Right lung (tissue), 5 donors: ENCODE data around the gene IL17REL. TPM values are rescaled to one million over a fixed set of nuclear protein-coding genes. Genes with fewer than 3 reads are reported as not detected.
"Not testable (repeated sequence)": the region's sequence is repeated elsewhere in the genome, so short reads cannot be mapped to it uniquely, and the experiment has no call there.

Experiments
- DNase-seq, 2 donors: peaks; one replicate each; pipeline ENCODE4 v3.0.0-alpha.2; 2013
- polyA plus RNA-seq, 5 donors: library from polyadenylated mRNA; unstranded; fragments of 120-200 nt; gene quantifications; one replicate each; pipeline versions ENCODE4 v1.2.1 to v1.2.3, GENCODE V29; 2013; ENCODE audit warnings: inconsistent platforms in 1 of 5, low replicate concordance in 1 of 5; ENCODE audit not compliant: insufficient read length in 5 of 5, insufficient read depth in 1 of 5

Gene IL17REL
- polyA plus RNA-seq, 5 donors = 0.08 to 0.15 (median 0.09) TPM; not detected in 2

DNA sequence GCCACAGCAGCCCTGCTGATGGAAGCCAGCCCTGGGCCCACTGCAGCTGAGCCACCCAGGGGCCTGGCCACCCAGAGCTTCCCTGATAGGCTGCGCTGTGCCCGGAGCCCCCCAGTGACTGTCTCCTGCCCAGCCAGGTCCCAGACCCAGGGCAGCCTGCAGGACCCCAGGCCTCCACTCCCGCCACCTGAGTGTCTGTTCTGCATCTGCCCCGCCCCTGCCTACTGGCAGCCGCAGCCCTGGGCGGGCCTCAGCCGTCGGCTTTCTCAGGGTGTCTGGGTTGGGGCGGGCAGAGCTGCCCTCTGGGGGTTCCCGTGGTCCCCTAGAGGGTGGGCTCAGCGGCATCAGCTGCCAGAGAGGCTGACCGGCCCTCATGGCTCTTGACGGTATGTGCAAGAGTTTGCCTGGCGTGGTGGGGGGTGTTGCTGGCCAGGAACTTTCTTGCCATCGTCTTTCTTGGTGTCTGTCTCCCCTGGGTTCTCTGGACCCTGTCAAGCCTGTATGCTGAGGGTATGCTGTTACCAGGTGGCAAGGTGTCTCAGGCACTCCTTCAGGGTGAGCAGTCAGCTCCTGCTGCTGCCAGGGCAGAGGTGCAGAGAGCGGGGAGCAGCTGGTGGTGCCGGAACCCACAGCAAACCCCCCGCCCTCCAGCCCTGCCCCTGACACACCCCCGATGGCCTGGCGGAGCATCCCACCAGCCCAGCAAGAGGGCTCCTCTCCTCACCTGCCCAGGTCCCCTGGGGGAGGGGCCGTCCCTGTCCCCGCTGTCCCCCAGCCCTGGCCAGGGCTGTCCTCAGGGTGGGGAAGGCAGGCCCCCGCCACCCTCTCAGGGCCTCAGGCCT is 64.2 kb downstream of the IL17REL start:
- no peak for DNase-seq

DNA sequence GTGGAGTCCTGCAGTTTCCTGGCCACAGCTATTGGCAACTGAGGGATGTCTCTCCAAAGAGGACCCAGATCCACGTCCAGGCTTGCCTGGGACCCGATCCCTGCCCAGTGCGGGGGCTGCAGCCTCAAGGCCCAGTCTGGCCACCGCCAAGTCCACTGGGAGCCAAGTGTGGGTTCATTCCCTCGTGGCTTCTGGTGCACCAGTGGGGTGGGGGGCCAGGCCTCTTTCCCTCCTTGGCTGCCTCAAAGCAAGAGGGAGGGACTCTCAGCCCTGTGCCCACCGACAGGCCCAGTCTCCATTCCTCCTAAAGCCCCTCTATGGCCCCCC is 65.3 kb downstream of the IL17REL start:
- DNase-seq = no peak

DNA sequence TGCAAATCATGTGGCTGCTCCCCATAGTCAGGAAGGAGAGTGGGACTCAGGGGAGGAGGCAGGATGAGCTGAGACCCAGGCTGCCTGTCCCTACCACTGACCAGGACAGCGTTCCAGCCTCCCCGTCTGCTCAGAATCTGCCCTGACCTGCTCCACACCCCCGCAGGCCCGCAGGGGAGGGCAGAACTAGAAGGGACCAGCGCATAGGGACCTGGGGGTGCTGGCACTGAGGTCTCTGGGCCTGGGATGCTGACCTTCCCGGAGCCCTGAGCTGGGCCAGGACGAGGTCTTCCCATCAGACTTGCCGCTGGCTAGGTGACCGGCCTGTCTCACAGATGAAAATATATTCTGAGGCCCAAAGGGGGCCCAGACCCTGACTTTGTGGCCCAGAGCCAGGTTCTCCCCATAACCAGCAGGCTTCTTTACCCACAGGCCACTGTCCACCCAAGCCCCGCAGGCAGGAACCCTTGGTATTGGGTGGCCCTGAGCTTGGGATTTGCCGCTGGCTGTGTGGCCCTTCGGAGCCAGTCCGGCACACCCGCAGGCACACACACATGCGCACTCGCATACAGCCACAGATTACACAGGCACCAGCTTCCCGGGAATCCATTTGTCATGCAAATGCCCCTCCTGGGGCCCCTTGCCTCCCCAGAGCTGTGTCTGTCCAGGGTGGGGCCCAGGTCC is 65.8 kb downstream of the IL17REL start:
- no peak for DNase-seq

DNA sequence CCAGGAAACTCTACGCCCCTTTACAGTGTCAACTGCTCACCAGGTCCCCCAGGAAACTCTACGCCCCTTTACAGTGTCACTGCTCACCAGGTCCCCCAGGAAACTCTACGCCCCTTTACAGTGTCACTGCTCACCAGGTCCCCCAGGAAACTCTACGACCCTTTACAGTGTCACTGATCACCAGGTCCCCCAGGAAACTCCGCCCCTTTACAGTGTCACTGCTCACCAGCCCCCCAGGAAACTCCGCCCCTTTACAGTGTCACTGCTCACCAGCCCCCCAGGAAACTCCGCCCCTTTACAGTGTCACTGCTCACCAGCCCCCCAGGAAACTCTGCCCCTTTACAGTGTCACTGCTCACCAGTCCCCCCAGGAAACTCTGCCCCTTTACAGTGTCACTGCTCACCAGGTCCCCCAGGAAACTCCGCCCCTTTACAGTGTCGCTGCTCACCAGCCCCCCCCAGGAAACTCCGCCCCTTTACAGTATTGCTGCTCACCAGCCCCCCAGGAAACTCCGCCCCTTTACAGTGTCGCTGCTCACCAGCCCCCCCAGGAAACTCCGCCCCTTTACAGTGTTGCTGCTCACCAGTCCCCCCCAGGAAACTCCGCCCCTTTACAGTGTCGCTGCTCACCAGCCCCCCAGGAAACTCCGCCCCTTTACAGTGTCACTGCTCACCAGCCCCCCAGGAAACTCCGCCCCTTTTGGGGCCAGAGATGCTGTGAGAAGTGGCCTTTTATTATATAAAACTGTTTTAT is 67.3 kb downstream of the IL17REL start:
- DNase-seq = not testable (repeated sequence)

Other genes starting within 250 kb of the IL17REL start
- gene BRD1, start 184.9 kb downstream of the IL17REL start, polyA plus RNA-seq = 10 to 100 TPM; 31.2 to 41.2 (median 35.3) TPM
- gene ZBED4, start 158.9 kb downstream of the IL17REL start, polyA plus RNA-seq = 10 to 100 TPM; 13.1 to 16.5 (median 16.4) TPM
- gene ALG12, start 94.3 kb downstream of the IL17REL start, polyA plus RNA-seq = 10 to 100 TPM; 17.9 to 35.1 (median 21.5) TPM
- 10 to 100 TPM; 25.4 to 47.1 (median 31.1) TPM for gene CRELD2, start 94.1 kb downstream of the IL17REL start, polyA plus RNA-seq
- gene PIM3, start 52.0 kb downstream of the IL17REL start, polyA plus RNA-seq = 10 to 100 TPM; 23.1 to 45.0 (median 30.2) TPM
- not detected for gene TTLL8, start 45.5 kb upstream of the IL17REL start, polyA plus RNA-seq
- 1 to 10 TPM; 1.4 to 2.4 (median 2.0) TPM for gene MLC1, start 72.7 kb upstream of the IL17REL start, polyA plus RNA-seq
- gene MOV10L1, start 77.2 kb upstream of the IL17REL start, polyA plus RNA-seq = 1 to 10 TPM; 1.4 to 3.8 (median 2.1) TPM
- gene PANX2, start 158.0 kb upstream of the IL17REL start, polyA plus RNA-seq = 1 to 10 TPM in 1 of 5 donors, under 1 TPM in 4; 0.38 to 1.0 (median 0.61) TPM
- gene TRABD, start 173.1 kb upstream of the IL17REL start, polyA plus RNA-seq = 10 to 100 TPM; 14.0 to 32.3 (median 23.3) TPM
- gene SELENOO, start 188.2 kb upstream of the IL17REL start, polyA plus RNA-seq = 10 to 100 TPM; 14.0 to 31.3 (median 22.2) TPM
- gene TUBGCP6, start 232.3 kb upstream of the IL17REL start, polyA plus RNA-seq = 10 to 100 TPM; 32.3 to 45.7 (median 44.8) TPM
- gene HDAC10, start 238.5 kb upstream of the IL17REL start, polyA plus RNA-seq = 10 to 100 TPM; 19.2 to 42.5 (median 33.6) TPM
- gene MAPK12, start 248.9 kb upstream of the IL17REL start, polyA plus RNA-seq = 10 to 100 TPM; 12.7 to 31.8 (median 25.8) TPM